NCI-H748 (cell line): ENCODE results near the gene FASTK.
A peak's percentile ranks its signal among the peaks of the same experiment; 100 is the strongest.

Experiments used
- DNase-seq: peaks from one replicate; lab custom pipeline; 2025; ENCODE audit not compliant: unreplicated experiment; lab: John Stamatoyannopoulos, UW

The FASTK gene

GRCh38 chr7:151100921-151101320 lies 20.3 kb upstream of the FASTK start:
- DNase-seq, result no peak

GRCh38 chr7:151099486-151100211 lies 19.0 kb upstream of the FASTK start:
- DNase-seq, result no peak

GRCh38 chr7:151095828-151096475 lies 15.3 kb upstream of the FASTK start:
- DNase-seq, result no peak

GRCh38 chr7:151095123-151095797 lies 14.7 kb upstream of the FASTK start:
- no peak for DNase-seq

GRCh38 chr7:151094675-151095074 lies 14.1 kb upstream of the FASTK start:
- no peak for DNase-seq

- no peak for DNase-seq
These were observed 13.1 kb upstream of the FASTK start for GRCh38 chr7:151093748-151094147.

GRCh38 chr7:151091988-151092387 lies 11.4 kb upstream of the FASTK start:
- DNase-seq, result no peak

GRCh38 chr7:151091431-151091830 lies 10.8 kb upstream of the FASTK start:
- no peak for DNase-seq

- DNase-seq, result no peak
These were observed 10.4 kb upstream of the FASTK start for GRCh38 chr7:151091003-151091402.

GRCh38 chr7:151089893-151090730 lies 9.5 kb upstream of the FASTK start:
- DNase-seq, result no peak

GRCh38 chr7:151088856-151089699 lies 8.5 kb upstream of the FASTK start:
- no peak for DNase-seq

- peak; percentile 43 for DNase-seq
These were observed 7.6 kb upstream of the FASTK start for GRCh38 chr7:151088019-151088855.

- peak; percentile 59 for DNase-seq
These were observed 6.8 kb upstream of the FASTK start for GRCh38 chr7:151087245-151088018.

GRCh38 chr7:151086802-151087244 lies 6.2 kb upstream of the FASTK start:
- peak; percentile 57 for DNase-seq

- peak; percentile 90 for DNase-seq
These were observed 5.3 kb upstream of the FASTK start, which contains the start of gene AGAP3 for GRCh38 chr7:151085691-151086620. TSS of gene AGAP3 (plus strand) at chr7:151086475. CDS start at chr7:151086742, 267 bp downstream.

- DNase-seq, result no peak
These were observed 4.7 kb upstream of the FASTK start for GRCh38 chr7:151085329-151085690.

GRCh38 chr7:151083824-151084160 lies 3.2 kb upstream of the FASTK start:
- DNase-seq, result no peak
